ENCODE results near the gene HOXC5. TPM values are rescaled to one million over a fixed set of nuclear protein-coding genes. Genes with fewer than 3 reads are reported as not detected.
A peak's percentile ranks its signal among the peaks of the same experiment; 100 is the strongest.

HOXC5 gene
- total RNA-seq, 2 experiments from 2014 or later = not detected

GRCh38 chr12:54030889-54031471 lies 1.9 kb upstream of the HOXC5 start:
- H3K27ac Mint-ChIP-seq = no peak overlapping the region
- peaks cover 22% of the 10 kb centered on the region for H3K4me1 Mint-ChIP-seq
- no peak for ATAC-seq
- CTCF ChIA-PET = interaction anchor here (0.8 to 15.1 kb wide), 12 partner anchors 9 to 184 kb away, joined by 3 to 229 read pairs (median 13); partner anchors contain the start of genes HOXC8 and SMUG1
- peaks cover 89% of the 10 kb centered on the region for H3K27me3 Mint-ChIP-seq
- no peak overlapping the region for H3K4me3 Mint-ChIP-seq
- DNase-seq = no peak
- H3K9me3 Mint-ChIP-seq (ENCODE audit: low read depth) = no peaks in the 10 kb centered on the region
- H3K36me3 Mint-ChIP-seq = no peaks in the 10 kb centered on the region

- Mint-ChIP-seq H3K27ac (no peak overlapping the region), H3K9me3 (ENCODE audit: low read depth) (no peaks in the 10 kb centered on the region), H3K36me3 (no peaks in the 10 kb centered on the region), H3K4me1 (peaks cover 22% of the 10 kb centered on the region), H3K27me3 (peaks cover 90% of the 10 kb centered on the region), H3K4me3 (no peak overlapping the region)
- DNase-seq (no peak), ATAC-seq (no peak)
- CTCF ChIA-PET = interaction anchor here (0.8 to 15.1 kb wide), 19 partner anchors 12 to 187 kb away, joined by 3 to 229 read pairs (median 11); partner anchors contain the start of genes HOXC8 and SMUG1
Measured at GRCh38 chr12:54031480-54031879, 1.4 kb upstream of the HOXC5 start.

GRCh38 chr12:54032086-54032619 lies 697 bp upstream of the HOXC5 start:
- ATAC-seq (no peak), DNase-seq (no peak)
- Mint-ChIP-seq H3K4me3 (no peak overlapping the region), H3K27ac (no peak overlapping the region), H3K4me1 (peaks cover 22% of the 10 kb centered on the region), H3K27me3 (peaks cover 90% of the 10 kb centered on the region), H3K9me3 (ENCODE audit: low read depth) (no peaks in the 10 kb centered on the region), H3K36me3 (no peaks in the 10 kb centered on the region)
- CTCF ChIA-PET = interaction anchor here (0.6 to 15.1 kb wide), 44 partner anchors 9 to 287 kb away, joined by 3 to 229 read pairs (median 6); partner anchors contain the start of genes HOXC10, HOXC4, HOXC8 and HOXC9

- no peak for DNase-seq
Measured at GRCh38 chr12:54033106-54033979, 493 bp downstream of the HOXC5 start.

GRCh38 chr12:54033980-54034784 lies 1.3 kb downstream of the HOXC5 start:
- CTCF ChIA-PET = interaction anchor here (2.2 to 15.1 kb wide), 6 partner anchors 19 to 174 kb away, joined by 9 to 229 read pairs (median 72); partner anchors contain the start of genes HOXC4, HOXC8 and SMUG1
- Mint-ChIP-seq H3K27ac (no peak overlapping the region), H3K4me3 (no peak overlapping the region), H3K27me3 (peaks cover 91% of the 10 kb centered on the region), H3K4me1 (peaks cover 18% of the 10 kb centered on the region), H3K36me3 (no peaks in the 10 kb centered on the region), H3K9me3 (ENCODE audit: low read depth) (no peaks in the 10 kb centered on the region)
- DNase-seq (no peak), ATAC-seq (peak; percentile 21)

More at GRCh38 chr12:54033106-54033979, 493 bp downstream of the HOXC5 start:
- no peaks in the 10 kb centered on the region for H3K36me3 Mint-ChIP-seq
- ATAC-seq = peak; percentile 40
- H3K4me1 Mint-ChIP-seq = peaks cover 22% of the 10 kb centered on the region
- peaks cover 91% of the 10 kb centered on the region for H3K27me3 Mint-ChIP-seq
- H3K4me3 Mint-ChIP-seq = peak overlapping the region; percentile 49
- no peak overlapping the region for H3K27ac Mint-ChIP-seq
- CTCF ChIA-PET = interaction anchor here (0.6 to 15.1 kb wide), 36 partner anchors 8 to 288 kb away, joined by 3 to 229 read pairs (median 7); partner anchors contain the start of genes HOXC4, HOXC8, HOXC9 and SMUG1
- no peaks in the 10 kb centered on the region for H3K9me3 Mint-ChIP-seq (ENCODE audit: low read depth)

- Mint-ChIP-seq H3K4me1 (peaks cover 17% of the 10 kb centered on the region), H3K4me3 (no peak overlapping the region), H3K36me3 (no peaks in the 10 kb centered on the region), H3K27me3 (peaks cover 92% of the 10 kb centered on the region), H3K27ac (no peak overlapping the region), H3K9me3 (ENCODE audit: low read depth) (no peaks in the 10 kb centered on the region)
- no peak for DNase-seq
- ATAC-seq = no peak
- CTCF ChIA-PET = interaction anchor here (2.2 to 15.1 kb wide), 5 partner anchors 18 to 173 kb away, joined by 9 to 229 read pairs (median 74); partner anchors contain the start of genes HOXC4, HOXC8 and SMUG1
Measured at GRCh38 chr12:54034785-54035310, 2.0 kb downstream of the HOXC5 start.

GRCh38 chr12:54035568-54036264 lies 2.9 kb downstream of the HOXC5 start:
- CTCF ChIA-PET = interaction anchor here (2.2 to 15.1 kb wide), 5 partner anchors 17 to 172 kb away, joined by 9 to 229 read pairs (median 74); partner anchors contain the start of genes HOXC4, HOXC8 and SMUG1
- H3K27ac Mint-ChIP-seq = no peak overlapping the region

GRCh38 chr12:54036620-54037359 lies 3.9 kb downstream of the HOXC5 start:
- no peak overlapping the region for H3K4me3 Mint-ChIP-seq
- H3K27ac Mint-ChIP-seq = no peak overlapping the region
- peaks cover 90% of the 10 kb centered on the region for H3K27me3 Mint-ChIP-seq
- ATAC-seq (no peak), DNase-seq (no peak)
- H3K36me3 Mint-ChIP-seq = no peaks in the 10 kb centered on the region
- CTCF ChIA-PET = interaction anchor here (7.0 to 15.1 kb wide), 4 partner anchors 29 to 171 kb away, joined by 71 to 229 read pairs (median 116); partner anchors contain the start of genes HOXC8 and SMUG1
- H3K9me3 Mint-ChIP-seq (ENCODE audit: low read depth) = no peaks in the 10 kb centered on the region
- peaks cover 17% of the 10 kb centered on the region for H3K4me1 Mint-ChIP-seq

More at GRCh38 chr12:54035568-54036264, 2.9 kb downstream of the HOXC5 start:
- no peaks in the 10 kb centered on the region for H3K9me3 Mint-ChIP-seq (ENCODE audit: low read depth)
- H3K4me1 Mint-ChIP-seq = peaks cover 17% of the 10 kb centered on the region
- no peak for DNase-seq
- ATAC-seq = no peak
- H3K27me3 Mint-ChIP-seq = peaks cover 94% of the 10 kb centered on the region
- no peak overlapping the region for H3K4me3 Mint-ChIP-seq
- no peaks in the 10 kb centered on the region for H3K36me3 Mint-ChIP-seq

- CTCF ChIA-PET = interaction anchor here (0.6 to 7.9 kb wide), 5 partner anchors 154 to 170 kb away, joined by 3 to 229 read pairs (median 10); partner anchors contain the start of gene SMUG1
- H3K27me3 Mint-ChIP-seq = peaks cover 88% of the 10 kb centered on the region
- ATAC-seq (no peak), DNase-seq (no peak)
- H3K4me1 Mint-ChIP-seq = peaks cover 16% of the 10 kb centered on the region
- no peaks in the 10 kb centered on the region for H3K9me3 Mint-ChIP-seq (ENCODE audit: low read depth)
- no peak overlapping the region for H3K27ac Mint-ChIP-seq
- no peak overlapping the region for H3K4me3 Mint-ChIP-seq
- H3K36me3 Mint-ChIP-seq = no peaks in the 10 kb centered on the region
Measured at GRCh38 chr12:54037360-54038283, 4.8 kb downstream of the HOXC5 start.

- no peak for DNase-seq
- Mint-ChIP-seq H3K36me3 (no peaks in the 10 kb centered on the region), H3K4me3 (no peak overlapping the region), H3K27me3 (peaks cover 87% of the 10 kb centered on the region), H3K4me1 (peaks cover 10% of the 10 kb centered on the region), H3K27ac (no peak overlapping the region), H3K9me3 (ENCODE audit: low read depth) (no peaks in the 10 kb centered on the region)
- CTCF ChIA-PET = interaction anchor here (0.6 to 1.8 kb wide), 7 partner anchors 8 to 169 kb away, joined by 3 to 10 read pairs (median 3); partner anchors contain the start of gene HOXC10
- ATAC-seq = no peak
Measured at GRCh38 chr12:54038284-54038870, 5.5 kb downstream of the HOXC5 start.

Data from activated CD8-positive, alpha-beta memory T cell treated with anti-CD3 and anti-CD28 coated beads, Interleukin-2, amount 10 ng/mL, durations not matched to agents 7 days and 5 days (primary cell).